GM18526 (cell line): ENCODE data around the gene CLEC18B.
"Not testable (repeated sequence)": the region's sequence is repeated elsewhere in the genome, so short reads cannot be mapped to it uniquely, and the experiment has no call there.

Source experiments
- POLR2A ChIP-seq: IDR thresholded peaks from 3 replicates; pipeline ENCODE4 v1.6.1; 2011; ENCODE audit not compliant: insufficient read length; ENCODE audit errors: extremely low read depth

Gene CLEC18B

GRCh38 chr16:74420612-74421481 lies at the start of gene CLEC18B:
Gene CLEC18B (minus strand): TSS chr16:74421478. CDS start chr16:74421270, 208 bp downstream.
- not testable (repeated sequence) for TF ChIP-seq POLR2A

- no peak for TF ChIP-seq POLR2A
Observed at GRCh38 chr16:74469946-74470478, 48.7 kb upstream of the CLEC18B start.

DNA sequence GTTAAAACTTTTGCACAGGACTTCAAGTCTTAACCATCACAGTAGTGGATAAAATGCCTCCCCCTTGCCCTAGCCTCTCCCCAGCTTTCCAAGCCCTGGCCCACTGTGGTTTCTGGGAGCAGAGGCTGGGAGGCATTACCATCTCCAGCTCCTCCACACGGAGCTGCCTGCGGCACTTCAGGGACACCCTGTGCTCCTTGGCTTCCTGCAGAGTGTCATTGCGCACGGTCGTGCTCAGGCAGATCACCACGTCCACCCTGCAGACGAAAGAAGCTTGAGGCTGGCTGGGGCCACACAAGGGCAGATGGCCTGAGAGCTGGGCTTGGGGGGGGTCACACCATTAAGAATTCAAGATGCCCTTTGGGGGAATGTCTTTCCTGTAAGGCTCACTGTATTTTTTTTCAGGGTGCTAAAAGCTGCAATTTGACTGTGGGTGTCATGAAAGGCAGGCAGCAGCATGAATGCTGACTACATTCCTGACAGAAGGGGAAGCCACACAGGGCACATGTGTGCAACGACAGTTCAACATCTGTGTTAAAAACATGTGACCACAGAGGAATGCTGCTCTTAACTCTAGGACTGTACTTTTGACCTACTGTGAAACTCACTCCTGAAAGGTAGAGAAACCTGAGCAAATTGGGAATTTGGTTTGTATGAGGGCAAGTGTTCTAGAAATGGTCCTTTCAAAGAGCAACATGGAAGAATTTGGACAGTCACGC lies 47.7 kb upstream of the CLEC18B start:
- TF ChIP-seq POLR2A: no peak

DNA sequence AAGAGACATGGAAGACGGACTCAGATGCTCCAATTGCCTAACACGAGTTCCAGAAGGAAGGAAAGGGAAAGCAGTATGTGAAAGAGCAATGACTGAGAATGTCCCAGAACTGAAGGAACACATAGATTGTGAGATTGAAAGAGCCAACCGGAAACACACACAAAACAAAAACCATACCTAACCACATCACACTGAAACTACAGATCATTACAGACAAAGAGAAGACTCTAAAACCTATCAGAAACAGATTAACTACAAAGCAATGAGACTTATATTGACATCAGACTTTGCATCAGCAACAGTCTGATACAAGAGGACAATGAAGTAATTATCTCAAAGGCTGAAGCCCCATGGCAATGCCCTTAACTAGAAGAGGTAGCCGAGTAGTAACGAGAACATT lies 45.6 kb upstream of the CLEC18B start:
- no peak for TF ChIP-seq POLR2A

- no peak for TF ChIP-seq POLR2A
Observed at GRCh38 chr16:74465851-74466685, 44.8 kb upstream of the CLEC18B start.

- TF ChIP-seq POLR2A: no peak
Observed at GRCh38 chr16:74465281-74465680, 44.0 kb upstream of the CLEC18B start.

- TF ChIP-seq POLR2A: no peak
Observed at GRCh38 chr16:74463888-74464287, 42.6 kb upstream of the CLEC18B start.

- TF ChIP-seq POLR2A: no peak
Observed at GRCh38 chr16:74462361-74462760, 41.1 kb upstream of the CLEC18B start.

DNA sequence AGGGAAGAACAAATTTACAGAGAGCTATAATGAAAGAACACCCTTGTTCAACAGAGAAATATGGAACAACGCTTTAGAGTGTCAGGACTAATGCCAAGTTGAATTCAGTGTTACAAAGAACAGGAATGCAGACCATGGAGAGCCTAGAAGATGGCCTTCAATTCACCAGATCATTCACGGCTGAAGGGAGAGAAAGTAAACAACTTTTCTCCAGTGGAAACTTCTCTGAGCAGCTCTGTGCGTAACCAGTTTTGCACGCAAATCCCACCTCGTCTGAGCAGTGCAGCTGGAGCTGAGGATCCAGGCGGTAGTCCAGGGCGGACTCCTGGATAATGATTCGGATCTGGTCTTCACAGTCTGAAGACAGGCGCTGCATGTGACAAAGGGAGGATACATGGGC lies 40.5 kb upstream of the CLEC18B start:
- TF ChIP-seq POLR2A: no peak

DNA sequence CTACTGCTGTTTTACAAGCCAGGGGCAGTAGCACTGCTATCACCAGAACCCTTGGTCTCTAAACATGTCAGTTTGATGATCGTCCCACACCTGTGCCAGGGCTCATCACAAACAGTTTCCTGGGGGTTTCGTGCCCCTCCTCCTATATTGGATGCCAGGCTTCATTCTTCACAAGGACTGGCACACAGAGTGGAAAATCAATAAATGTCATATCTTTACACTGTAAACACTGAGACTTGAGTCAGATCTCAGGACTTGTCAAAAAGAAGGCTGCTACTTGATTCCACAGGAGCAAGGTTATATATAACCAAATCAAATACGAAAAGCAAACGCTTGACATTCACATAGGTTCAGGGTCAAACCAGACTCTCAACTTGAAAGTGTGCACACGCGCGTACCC lies 39.3 kb upstream of the CLEC18B start:
- no peak for TF ChIP-seq POLR2A

- no peak for TF ChIP-seq POLR2A
Observed at GRCh38 chr16:74456290-74456625, 35.0 kb upstream of the CLEC18B start.

- no peak for TF ChIP-seq POLR2A
Observed at GRCh38 chr16:74455619-74456289, 34.5 kb upstream of the CLEC18B start.

- TF ChIP-seq POLR2A: no peak
Observed at GRCh38 chr16:74455213-74455612, 33.9 kb upstream of the CLEC18B start.

DNA sequence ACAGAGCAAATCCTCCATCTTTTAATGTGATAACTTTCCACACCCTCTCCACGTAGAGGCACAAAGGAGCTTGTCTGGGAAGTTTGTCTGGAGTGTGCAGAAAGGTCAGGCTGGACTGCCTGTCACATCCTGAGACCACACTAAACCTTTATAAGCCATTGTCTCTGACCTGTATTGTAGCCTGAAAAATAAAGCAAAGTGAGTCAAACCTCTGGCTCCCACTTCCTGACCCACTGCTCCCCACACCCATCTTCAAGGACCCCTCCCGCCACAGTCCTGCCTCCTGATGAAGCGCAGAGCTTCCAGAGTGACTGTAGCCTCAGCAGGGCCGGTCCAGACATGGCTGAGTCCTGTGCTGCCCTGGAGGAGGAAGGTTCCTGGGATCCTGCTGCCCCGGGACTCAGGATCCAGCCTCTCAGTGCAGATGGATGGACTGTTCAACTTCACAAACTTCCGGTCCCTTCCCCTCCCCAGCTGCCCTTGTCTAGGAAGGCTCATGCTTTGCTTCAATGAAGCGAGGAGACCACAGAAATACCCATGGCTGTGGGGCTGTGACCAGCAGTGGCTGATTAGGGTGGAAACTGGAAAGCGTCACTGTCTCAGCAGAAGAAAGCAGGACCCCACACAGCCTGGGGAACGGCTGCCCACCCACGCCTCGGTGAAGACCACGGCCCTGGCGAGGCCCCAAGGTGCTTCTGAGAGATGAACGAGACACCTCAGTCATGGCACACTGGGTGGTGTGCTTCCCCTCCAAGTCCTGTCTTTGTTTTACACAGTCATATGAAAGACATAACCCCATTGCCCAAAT lies 30.9 kb upstream of the CLEC18B start:
- no peak for TF ChIP-seq POLR2A

DNA sequence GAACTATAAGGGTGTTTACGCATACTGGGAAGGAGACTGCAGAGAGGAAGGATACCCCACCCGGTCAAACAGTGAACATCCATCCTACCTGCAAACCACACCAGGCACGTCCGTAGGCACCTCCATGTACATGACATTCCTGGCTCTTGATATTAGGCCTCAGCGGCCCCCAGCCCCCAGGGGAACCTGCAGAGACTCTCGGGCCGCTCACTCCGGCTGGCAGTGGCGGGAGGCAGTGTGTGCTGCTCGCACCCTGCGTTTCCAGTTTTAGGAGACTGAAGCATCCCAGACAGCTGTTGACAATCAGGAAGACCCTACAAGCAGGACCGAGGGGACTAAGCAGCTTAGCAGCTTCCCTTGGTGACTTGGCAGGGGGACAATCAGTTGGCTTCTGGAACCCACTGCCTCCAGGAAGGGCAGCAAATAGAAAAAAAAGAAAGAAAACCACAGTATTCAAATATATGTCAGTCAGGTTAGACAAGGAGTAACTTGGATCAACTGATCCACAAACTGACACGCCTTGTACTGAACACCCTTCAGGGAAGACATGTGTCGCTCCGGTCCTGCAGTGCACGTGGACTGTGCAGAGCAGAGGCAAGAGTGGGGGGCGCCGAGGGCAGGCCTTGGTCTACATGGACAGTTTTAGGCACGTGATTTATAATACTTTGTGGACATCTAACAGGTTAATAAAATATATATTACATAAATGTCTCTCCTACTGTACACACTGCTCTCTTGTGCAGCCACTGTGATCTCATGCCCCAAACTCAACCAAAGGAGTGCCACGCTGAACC lies 29.9 kb upstream of the CLEC18B start:
- TF ChIP-seq POLR2A: no peak
